ENCODE measurements around the gene C5orf63. TPM values are rescaled to one million over a fixed set of nuclear protein-coding genes. Genes with fewer than 3 reads are reported as not detected.

The C5orf63 gene
- total and polyA plus RNA-seq, 2 experiments from 2014 or later = 6.8 to 10.5 TPM

DNA sequence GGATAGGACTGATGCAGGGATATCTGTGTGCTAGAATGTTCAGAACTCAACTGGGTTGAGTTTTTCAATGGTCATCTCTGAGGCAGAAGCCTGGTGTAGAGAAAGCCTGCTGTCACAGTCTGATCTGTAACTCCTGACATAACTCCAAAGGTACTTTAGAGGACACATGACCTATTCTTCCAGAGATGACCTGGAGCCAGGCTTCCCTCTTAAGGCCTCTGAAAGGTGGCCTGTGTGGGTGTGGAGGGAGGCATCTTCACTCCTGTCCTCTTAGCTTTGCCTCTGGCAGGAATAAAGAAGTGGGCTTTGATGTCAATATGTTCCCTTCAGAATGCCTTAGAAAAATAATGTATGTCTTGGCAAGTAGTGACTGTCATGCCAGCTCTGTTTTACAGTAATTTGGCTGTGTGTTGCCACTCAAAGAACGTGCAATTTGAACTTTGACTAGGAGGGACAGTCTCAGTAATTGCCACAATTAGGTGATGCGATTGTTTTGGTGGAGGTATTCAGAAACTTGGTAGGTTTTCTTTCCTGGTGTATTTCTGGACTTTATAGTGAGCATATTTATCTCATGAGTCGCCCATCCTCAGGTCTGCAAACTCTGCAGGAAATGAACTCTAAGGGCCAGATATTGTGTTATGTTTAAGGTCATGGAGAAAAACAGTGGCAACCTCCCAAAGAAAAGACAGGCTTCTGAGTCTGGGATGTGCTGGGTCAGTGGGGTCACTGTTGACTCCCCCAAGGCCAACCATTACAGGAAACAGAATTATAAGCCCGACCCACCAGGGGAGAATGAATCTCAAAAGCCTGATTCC lies 3.2 kb upstream of the C5orf63 start:
- Mint-ChIP-seq H3K9me3 (no peaks in the 10 kb centered on the region), H3K36me3 (ENCODE audit: low read depth) (no peaks in the 10 kb centered on the region), H3K27me3 (ENCODE audit: insufficient read depth, low read depth, poor library complexity) (peaks cover 7% of the 10 kb centered on the region), H3K4me3 (peak overlapping the region; percentile 16; the same call in 1 of the 3 replicates), H3K4me1 (peaks cover 49% of the 10 kb centered on the region), H3K27ac (0 out of 2 replicates have a peak overlapping the region, but pooled peaks have one; percentile 4)
- Histone ChIP-seq H3K27me3 (ENCODE audit: insufficient read depth) (no peaks in the 10 kb centered on the region), H3K4me2 (peak overlapping the region; percentile 30), H3K4me1 (ENCODE audit: insufficient read depth) (peaks cover 67% of the 10 kb centered on the region), H3K27ac (ENCODE audit: low read depth) (no peak overlapping the region), H3F3A (replicated peaks; ENCODE audit: low read depth) (no peaks in the 10 kb centered on the region; the same call in 1 of the 2 replicates), H3K79me2 (replicated peaks; ENCODE audit: insufficient read depth) (no peaks in the 10 kb centered on the region), H4K20me1 (replicated peaks; ENCODE audit: insufficient read depth) (no peaks in the 10 kb centered on the region), H2AFZ (no peak overlapping the region; the same call in 1 of the 2 replicates), H3K36me3 (ENCODE audit: insufficient read depth) (no peaks in the 10 kb centered on the region), H3K4me3 (peak overlapping the region; percentile 20; the same call in 1 of the 2 replicates), H3K9me2 (ENCODE audit: insufficient read depth) (no peaks in the 10 kb centered on the region)
- TF ChIP-seq NANOG (IDR thresholded peaks at IDR 0.05; ENCODE audit: borderline replicate concordance) = no peak
- TF ChIP-seq, protein P1, sequence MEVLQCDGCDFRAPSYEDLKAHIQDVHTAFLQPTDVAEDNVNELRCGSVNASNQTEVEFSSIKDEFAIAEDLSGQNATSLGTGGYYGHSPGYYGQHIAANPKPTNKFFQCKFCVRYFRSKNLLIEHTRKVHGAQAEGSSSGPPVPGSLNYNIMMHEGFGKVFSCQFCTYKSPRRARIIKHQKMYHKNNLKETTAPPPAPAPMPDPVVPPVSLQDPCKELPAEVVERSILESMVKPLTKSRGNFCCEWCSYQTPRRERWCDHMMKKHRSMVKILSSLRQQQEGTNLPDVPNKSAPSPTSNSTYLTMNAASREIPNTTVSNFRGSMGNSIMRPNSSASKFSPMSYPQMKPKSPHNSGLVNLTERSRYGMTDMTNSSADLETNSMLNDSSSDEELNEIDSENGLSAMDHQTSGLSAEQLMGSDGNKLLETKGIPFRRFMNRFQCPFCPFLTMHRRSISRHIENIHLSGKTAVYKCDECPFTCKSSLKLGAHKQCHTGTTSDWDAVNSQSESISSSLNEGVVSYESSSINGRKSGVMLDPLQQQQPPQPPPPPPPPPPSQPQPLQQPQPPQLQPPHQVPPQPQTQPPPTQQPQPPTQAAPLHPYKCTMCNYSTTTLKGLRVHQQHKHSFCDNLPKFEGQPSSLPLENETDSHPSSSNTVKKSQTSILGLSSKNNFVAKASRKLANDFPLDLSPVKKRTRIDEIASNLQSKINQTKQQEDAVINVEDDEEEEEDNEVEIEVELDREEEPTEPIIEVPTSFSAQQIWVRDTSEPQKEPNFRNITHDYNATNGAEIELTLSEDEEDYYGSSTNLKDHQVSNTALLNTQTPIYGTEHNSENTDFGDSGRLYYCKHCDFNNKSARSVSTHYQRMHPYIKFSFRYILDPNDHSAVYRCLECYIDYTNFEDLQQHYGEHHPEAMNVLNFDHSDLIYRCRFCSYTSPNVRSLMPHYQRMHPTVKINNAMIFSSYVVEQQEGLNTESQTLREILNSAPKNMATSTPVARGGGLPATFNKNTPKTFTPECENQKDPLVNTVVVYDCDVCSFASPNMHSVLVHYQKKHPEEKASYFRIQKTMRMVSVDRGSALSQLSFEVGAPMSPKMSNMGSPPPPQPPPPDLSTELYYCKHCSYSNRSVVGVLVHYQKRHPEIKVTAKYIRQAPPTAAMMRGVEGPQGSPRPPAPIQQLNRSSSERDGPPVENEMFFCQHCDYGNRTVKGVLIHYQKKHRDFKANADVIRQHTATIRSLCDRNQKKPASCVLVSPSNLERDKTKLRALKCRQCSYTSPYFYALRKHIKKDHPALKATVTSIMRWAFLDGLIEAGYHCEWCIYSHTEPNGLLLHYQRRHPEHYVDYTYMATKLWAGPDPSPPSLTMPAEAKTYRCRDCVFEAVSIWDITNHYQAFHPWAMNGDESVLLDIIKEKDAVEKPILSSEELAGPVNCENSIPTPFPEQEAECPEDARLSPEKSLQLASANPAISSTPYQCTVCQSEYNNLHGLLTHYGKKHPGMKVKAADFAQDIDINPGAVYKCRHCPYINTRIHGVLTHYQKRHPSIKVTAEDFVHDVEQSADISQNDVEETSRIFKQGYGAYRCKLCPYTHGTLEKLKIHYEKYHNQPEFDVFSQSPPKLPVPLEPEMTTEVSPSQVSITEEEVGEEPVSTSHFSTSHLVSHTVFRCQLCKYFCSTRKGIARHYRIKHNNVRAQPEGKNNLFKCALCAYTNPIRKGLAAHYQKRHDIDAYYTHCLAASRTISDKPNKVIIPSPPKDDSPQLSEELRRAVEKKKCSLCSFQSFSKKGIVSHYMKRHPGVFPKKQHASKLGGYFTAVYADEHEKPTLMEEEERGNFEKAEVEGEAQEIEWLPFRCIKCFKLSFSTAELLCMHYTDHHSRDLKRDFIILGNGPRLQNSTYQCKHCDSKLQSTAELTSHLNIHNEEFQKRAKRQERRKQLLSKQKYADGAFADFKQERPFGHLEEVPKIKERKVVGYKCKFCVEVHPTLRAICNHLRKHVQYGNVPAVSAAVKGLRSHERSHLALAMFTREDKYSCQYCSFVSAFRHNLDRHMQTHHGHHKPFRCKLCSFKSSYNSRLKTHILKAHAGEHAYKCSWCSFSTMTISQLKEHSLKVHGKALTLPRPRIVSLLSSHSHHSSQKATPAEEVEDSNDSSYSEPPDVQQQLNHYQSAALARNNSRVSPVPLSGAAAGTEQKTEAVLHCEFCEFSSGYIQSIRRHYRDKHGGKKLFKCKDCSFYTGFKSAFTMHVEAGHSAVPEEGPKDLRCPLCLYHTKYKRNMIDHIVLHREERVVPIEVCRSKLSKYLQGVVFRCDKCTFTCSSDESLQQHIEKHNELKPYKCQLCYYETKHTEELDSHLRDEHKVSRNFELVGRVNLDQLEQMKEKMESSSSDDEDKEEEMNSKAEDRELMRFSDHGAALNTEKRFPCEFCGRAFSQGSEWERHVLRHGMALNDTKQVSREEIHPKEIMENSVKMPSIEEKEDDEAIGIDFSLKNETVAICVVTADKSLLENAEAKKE (CRISPR knock-in tag; IDR thresholded peaks at IDR 0.05) = peak; percentile 20; the same call in 1 of the 2 replicates
- ATAC-seq = peak; percentile 44
- DNase-seq (ENCODE audit: low spot score) = peak; percentile 39

DNA sequence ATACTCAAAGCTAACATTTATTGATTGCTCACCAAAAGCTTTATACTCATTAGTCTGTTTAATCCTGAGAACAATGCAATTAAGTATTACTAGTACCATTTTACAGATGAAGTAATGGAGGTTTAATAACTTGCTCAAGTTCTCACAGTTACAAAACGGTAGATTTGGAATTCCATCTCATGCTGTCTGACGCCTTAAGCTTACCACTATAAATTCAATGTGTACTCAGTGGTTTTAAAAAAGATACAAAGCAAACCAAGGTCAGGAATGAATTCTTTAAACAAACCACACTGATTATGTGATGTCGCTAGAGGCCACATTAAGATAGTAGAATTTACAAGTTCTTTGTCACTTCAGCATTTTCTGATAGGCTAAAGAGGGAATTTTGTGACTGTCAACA lies 1.2 kb upstream of the C5orf63 start:
- Mint-ChIP-seq H3K4me1 (peaks cover 48% of the 10 kb centered on the region), H3K27ac (no peak overlapping the region)
- TF ChIP-seq, protein P2, sequence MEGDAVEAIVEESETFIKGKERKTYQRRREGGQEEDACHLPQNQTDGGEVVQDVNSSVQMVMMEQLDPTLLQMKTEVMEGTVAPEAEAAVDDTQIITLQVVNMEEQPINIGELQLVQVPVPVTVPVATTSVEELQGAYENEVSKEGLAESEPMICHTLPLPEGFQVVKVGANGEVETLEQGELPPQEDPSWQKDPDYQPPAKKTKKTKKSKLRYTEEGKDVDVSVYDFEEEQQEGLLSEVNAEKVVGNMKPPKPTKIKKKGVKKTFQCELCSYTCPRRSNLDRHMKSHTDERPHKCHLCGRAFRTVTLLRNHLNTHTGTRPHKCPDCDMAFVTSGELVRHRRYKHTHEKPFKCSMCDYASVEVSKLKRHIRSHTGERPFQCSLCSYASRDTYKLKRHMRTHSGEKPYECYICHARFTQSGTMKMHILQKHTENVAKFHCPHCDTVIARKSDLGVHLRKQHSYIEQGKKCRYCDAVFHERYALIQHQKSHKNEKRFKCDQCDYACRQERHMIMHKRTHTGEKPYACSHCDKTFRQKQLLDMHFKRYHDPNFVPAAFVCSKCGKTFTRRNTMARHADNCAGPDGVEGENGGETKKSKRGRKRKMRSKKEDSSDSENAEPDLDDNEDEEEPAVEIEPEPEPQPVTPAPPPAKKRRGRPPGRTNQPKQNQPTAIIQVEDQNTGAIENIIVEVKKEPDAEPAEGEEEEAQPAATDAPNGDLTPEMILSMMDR (conservative IDR thresholded peaks at IDR 0.05; ENCODE audit: low read depth in 2 of 2) = no peak
- TF ChIP-seq ZNF114 (CRISPR knock-in tag; IDR thresholded peaks at IDR 0.05) (no peak), STAT1 (IDR thresholded peaks at IDR 0.05; ENCODE audit: unreplicated experiment) (no peak), EZH2 (IDR thresholded peaks at IDR 0.05; ENCODE audit: low read depth, unreplicated experiment) (no peak), EZH2phosphoT487 (IDR thresholded peaks at IDR 0.05; ENCODE audit: unreplicated experiment) (no peak), ZNF331 (CRISPR knock-in tag; IDR thresholded peaks at IDR 0.05; ENCODE audit: low read depth) (no peak), POLR2AphosphoS5 (IDR thresholded peaks at IDR 0.05; ENCODE audit: low read depth) (no peak), JUNB (IDR thresholded peaks at IDR 0.05; ENCODE audit: unreplicated experiment) (no peak), NANOG (IDR thresholded peaks at IDR 0.05; ENCODE audit: borderline replicate concordance) (no peak)
- TF ChIP-seq, protein P3, sequence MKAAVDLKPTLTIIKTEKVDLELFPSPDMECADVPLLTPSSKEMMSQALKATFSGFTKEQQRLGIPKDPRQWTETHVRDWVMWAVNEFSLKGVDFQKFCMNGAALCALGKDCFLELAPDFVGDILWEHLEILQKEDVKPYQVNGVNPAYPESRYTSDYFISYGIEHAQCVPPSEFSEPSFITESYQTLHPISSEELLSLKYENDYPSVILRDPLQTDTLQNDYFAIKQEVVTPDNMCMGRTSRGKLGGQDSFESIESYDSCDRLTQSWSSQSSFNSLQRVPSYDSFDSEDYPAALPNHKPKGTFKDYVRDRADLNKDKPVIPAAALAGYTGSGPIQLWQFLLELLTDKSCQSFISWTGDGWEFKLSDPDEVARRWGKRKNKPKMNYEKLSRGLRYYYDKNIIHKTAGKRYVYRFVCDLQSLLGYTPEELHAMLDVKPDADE (IDR thresholded peaks at IDR 0.05) = no peak

More for the DNA sequence above, 1.2 kb upstream of the C5orf63 start:
- Histone ChIP-seq H3K4me2 (no peak overlapping the region), H3K36me3 (ENCODE audit: insufficient read depth) (no peaks in the 10 kb centered on the region), H3K27me3 (ENCODE audit: insufficient read depth) (no peaks in the 10 kb centered on the region), H3K79me2 (replicated peaks; ENCODE audit: insufficient read depth) (no peaks in the 10 kb centered on the region), H4K20me1 (replicated peaks; ENCODE audit: insufficient read depth) (no peaks in the 10 kb centered on the region), H3K27ac (ENCODE audit: low read depth) (no peak overlapping the region), H3K4me3 (no peak overlapping the region), H3K9me2 (ENCODE audit: insufficient read depth) (no peaks in the 10 kb centered on the region), H2AFZ (no peak overlapping the region), H3K4me1 (ENCODE audit: insufficient read depth) (peaks cover 67% of the 10 kb centered on the region), H3F3A (replicated peaks; ENCODE audit: low read depth) (no peaks in the 10 kb centered on the region; the same call in 1 of the 2 replicates)
- DNase-seq (ENCODE audit: low spot score) (no peak), ATAC-seq (no peak)
- peaks cover 5% of the 10 kb centered on the region for H3K27me3 Mint-ChIP-seq (ENCODE audit: insufficient read depth, low read depth, poor library complexity)
- H3K36me3 Mint-ChIP-seq (ENCODE audit: low read depth) = no peaks in the 10 kb centered on the region
- H3K9me3 Mint-ChIP-seq = no peaks in the 10 kb centered on the region
- H3K4me3 Mint-ChIP-seq = no peak overlapping the region
